ENCODE measurements around the gene OR10H2.

DNA sequence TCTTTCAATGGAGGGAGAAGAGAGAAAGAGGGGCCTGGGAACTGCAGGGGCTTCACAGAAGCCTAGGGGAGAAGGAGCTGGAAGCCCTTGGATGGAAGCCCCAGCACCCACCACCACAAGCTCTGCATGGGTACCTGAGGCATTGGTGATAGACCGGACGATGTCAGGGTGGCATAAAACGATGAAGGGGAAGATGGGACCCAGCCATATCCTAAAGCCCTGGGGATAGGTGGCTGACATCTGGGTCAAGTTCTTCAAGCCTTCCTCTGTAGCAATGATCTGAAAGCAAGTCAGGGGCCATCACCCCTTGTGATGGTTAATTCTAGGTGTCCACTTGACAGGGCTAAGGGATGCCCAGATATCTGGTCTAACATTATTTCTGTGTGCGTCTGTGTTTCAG lies 48.4 kb downstream of the OR10H2 start:
- TF ChIP-seq POLR2A (IDR thresholded peaks at IDR 0.05; ENCODE audit: low read depth, low read length) = no peak
- TF ChIP-seq, protein P1, sequence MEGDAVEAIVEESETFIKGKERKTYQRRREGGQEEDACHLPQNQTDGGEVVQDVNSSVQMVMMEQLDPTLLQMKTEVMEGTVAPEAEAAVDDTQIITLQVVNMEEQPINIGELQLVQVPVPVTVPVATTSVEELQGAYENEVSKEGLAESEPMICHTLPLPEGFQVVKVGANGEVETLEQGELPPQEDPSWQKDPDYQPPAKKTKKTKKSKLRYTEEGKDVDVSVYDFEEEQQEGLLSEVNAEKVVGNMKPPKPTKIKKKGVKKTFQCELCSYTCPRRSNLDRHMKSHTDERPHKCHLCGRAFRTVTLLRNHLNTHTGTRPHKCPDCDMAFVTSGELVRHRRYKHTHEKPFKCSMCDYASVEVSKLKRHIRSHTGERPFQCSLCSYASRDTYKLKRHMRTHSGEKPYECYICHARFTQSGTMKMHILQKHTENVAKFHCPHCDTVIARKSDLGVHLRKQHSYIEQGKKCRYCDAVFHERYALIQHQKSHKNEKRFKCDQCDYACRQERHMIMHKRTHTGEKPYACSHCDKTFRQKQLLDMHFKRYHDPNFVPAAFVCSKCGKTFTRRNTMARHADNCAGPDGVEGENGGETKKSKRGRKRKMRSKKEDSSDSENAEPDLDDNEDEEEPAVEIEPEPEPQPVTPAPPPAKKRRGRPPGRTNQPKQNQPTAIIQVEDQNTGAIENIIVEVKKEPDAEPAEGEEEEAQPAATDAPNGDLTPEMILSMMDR (IDR thresholded peaks at IDR 0.05; ENCODE audit: extremely low read depth in 1 of 2, insufficient read depth in 1 of 2, low read depth in 1 of 2, low read length in 2 of 2) = no peak
- TF ChIP-seq EZH2 (IDR thresholded peaks at IDR 0.05; ENCODE audit: borderline replicate concordance, low read depth, low read length, severe bottlenecking) = no peak
- TF ChIP-seq POLR2AphosphoS5 (IDR thresholded peaks at IDR 0.05; ENCODE audit: insufficient read depth, low read depth, low read length) = no peak
- TF ChIP-seq JUN (IDR thresholded peaks at IDR 0.05; ENCODE audit: borderline replicate concordance, insufficient read depth, insufficient read length, low read depth) = no peak
- no peak for TF ChIP-seq FOS (IDR thresholded peaks at IDR 0.05; ENCODE audit: borderline replicate concordance, insufficient read depth, low read length)
- TF ChIP-seq, protein P2, sequence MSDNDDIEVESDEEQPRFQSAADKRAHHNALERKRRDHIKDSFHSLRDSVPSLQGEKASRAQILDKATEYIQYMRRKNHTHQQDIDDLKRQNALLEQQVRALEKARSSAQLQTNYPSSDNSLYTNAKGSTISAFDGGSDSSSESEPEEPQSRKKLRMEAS (IDR thresholded peaks at IDR 0.05; ENCODE audit: insufficient read depth, insufficient read length) = no peak
- no peak for TF ChIP-seq MYC (IDR thresholded peaks at IDR 0.05; ENCODE audit: low read depth, low read length)
